Measurements from ENCODE around the gene DBF4. TPM values are rescaled to one million over a fixed set of nuclear protein-coding genes. Genes with fewer than 3 reads are reported as not detected.
A peak's percentile ranks its signal among the peaks of the same experiment; 100 is the strongest.
"Not testable (repeated sequence)": the region's sequence is repeated elsewhere in the genome, so short reads cannot be mapped to it uniquely, and the experiment has no call there.

Gene DBF4
- total RNA-seq, 1 donor from 2014 or later = 23.7 TPM

GRCh38 chr7:87885018-87885417, 8.7 kb downstream of the DBF4 start:
- no peak overlapping the region for H3K4me3 Mint-ChIP-seq (ENCODE audit: unreplicated experiment)
- no peak overlapping the region for H3K27ac Mint-ChIP-seq (ENCODE audit: unreplicated experiment)
- no peaks in the 10 kb centered on the region for H3K36me3 Mint-ChIP-seq (ENCODE audit: unreplicated experiment)
- H3K9me3 Mint-ChIP-seq (ENCODE audit: unreplicated experiment) = no peaks in the 10 kb centered on the region
- no peaks in the 10 kb centered on the region for H3K27me3 Mint-ChIP-seq (ENCODE audit: unreplicated experiment)
- peaks cover 10% of the 10 kb centered on the region for H3K4me1 Mint-ChIP-seq (ENCODE audit: low read depth, unreplicated experiment)
- no peak for DNase-seq
- no peak for TF ChIP-seq CTCF (IDR thresholded peaks at IDR 0.05; ENCODE audit: partially characterized antibody, unreplicated experiment)

- peaks cover 11% of the 10 kb centered on the region for H3K4me1 Mint-ChIP-seq (ENCODE audit: low read depth, unreplicated experiment)
- H3K9me3 Mint-ChIP-seq (ENCODE audit: unreplicated experiment) = no peaks in the 10 kb centered on the region
- peak; percentile 59 for TF ChIP-seq CTCF (IDR thresholded peaks at IDR 0.05; ENCODE audit: partially characterized antibody, unreplicated experiment)
- H3K27me3 Mint-ChIP-seq (ENCODE audit: unreplicated experiment) = no peaks in the 10 kb centered on the region
- H3K36me3 Mint-ChIP-seq (ENCODE audit: unreplicated experiment) = no peaks in the 10 kb centered on the region
- DNase-seq = no peak
- no peak overlapping the region for H3K27ac Mint-ChIP-seq (ENCODE audit: unreplicated experiment)
- H3K4me3 Mint-ChIP-seq (ENCODE audit: unreplicated experiment) = no peak overlapping the region
These were observed 10.6 kb downstream of the DBF4 start for GRCh38 chr7:87886875-87887274.

GRCh38 chr7:87895363-87895762, 19.1 kb downstream of the DBF4 start:
- Mint-ChIP-seq H3K27me3 (ENCODE audit: unreplicated experiment) (peaks cover 2% of the 10 kb centered on the region), H3K36me3 (ENCODE audit: unreplicated experiment) (no peaks in the 10 kb centered on the region), H3K27ac (ENCODE audit: unreplicated experiment) (no peak overlapping the region), H3K4me1 (ENCODE audit: low read depth, unreplicated experiment) (peaks cover 9% of the 10 kb centered on the region), H3K9me3 (ENCODE audit: unreplicated experiment) (no peaks in the 10 kb centered on the region), H3K4me3 (ENCODE audit: unreplicated experiment) (no peak overlapping the region)
- no peak for TF ChIP-seq CTCF (IDR thresholded peaks at IDR 0.05; ENCODE audit: partially characterized antibody, unreplicated experiment)
- DNase-seq = no peak

- no peak overlapping the region for H3K4me3 Mint-ChIP-seq (ENCODE audit: unreplicated experiment)
- no peaks in the 10 kb centered on the region for H3K36me3 Mint-ChIP-seq (ENCODE audit: unreplicated experiment)
- no peaks in the 10 kb centered on the region for H3K9me3 Mint-ChIP-seq (ENCODE audit: unreplicated experiment)
These were observed 23.0 kb downstream of the DBF4 start for GRCh38 chr7:87899255-87899654.

GRCh38 chr7:87907136-87907906, 31.0 kb downstream of the DBF4 start:
- not testable (repeated sequence) for H3K4me3 Mint-ChIP-seq (ENCODE audit: unreplicated experiment); DNase-seq; H3K9me3 Mint-ChIP-seq (ENCODE audit: unreplicated experiment); H3K27me3 Mint-ChIP-seq (ENCODE audit: unreplicated experiment); H3K4me1 Mint-ChIP-seq (ENCODE audit: low read depth, unreplicated experiment); H3K36me3 Mint-ChIP-seq (ENCODE audit: unreplicated experiment); H3K27ac Mint-ChIP-seq (ENCODE audit: unreplicated experiment)

More at GRCh38 chr7:87899255-87899654, 23.0 kb downstream of the DBF4 start:
- no peak for DNase-seq
- TF ChIP-seq CTCF (IDR thresholded peaks at IDR 0.05; ENCODE audit: partially characterized antibody, unreplicated experiment) = no peak
- no peaks in the 10 kb centered on the region for H3K27me3 Mint-ChIP-seq (ENCODE audit: unreplicated experiment)
- H3K27ac Mint-ChIP-seq (ENCODE audit: unreplicated experiment) = no peak overlapping the region
- H3K4me1 Mint-ChIP-seq (ENCODE audit: low read depth, unreplicated experiment) = peaks cover 3% of the 10 kb centered on the region

GRCh38 chr7:87908814-87909213, 32.5 kb downstream of the DBF4 start:
- H3K9me3 Mint-ChIP-seq (ENCODE audit: unreplicated experiment); H3K27me3 Mint-ChIP-seq (ENCODE audit: unreplicated experiment); H3K4me1 Mint-ChIP-seq (ENCODE audit: low read depth, unreplicated experiment); H3K4me3 Mint-ChIP-seq (ENCODE audit: unreplicated experiment); H3K27ac Mint-ChIP-seq (ENCODE audit: unreplicated experiment); H3K36me3 Mint-ChIP-seq (ENCODE audit: unreplicated experiment); DNase-seq: not testable (repeated sequence)
